ENCODE data around the gene CNTRL. TPM values are rescaled to one million over a fixed set of nuclear protein-coding genes. Genes with fewer than 3 reads are reported as not detected.

The CNTRL gene
- total and polyA plus RNA-seq, 12 donors, result 7.4 to 19.1 (median 9.7) TPM

GRCh38 chr9:121192518-121192917, 117.8 kb downstream of the CNTRL start:
- Histone ChIP-seq H3K9me3 (replicated peaks in 1 of 3) (no peaks in the 10 kb centered on the region), H3K36me3 (replicated peaks in 1 of 2) (no peaks in the 10 kb centered on the region), H3K27ac (no peak overlapping the region), H3K27me3 (no peaks in the 10 kb centered on the region), H3K4me1 (replicated peaks in 1 of 2) (peaks cover 29 to 96% of the 10 kb centered on the region in 2 donors), H3K4me3 (no peak overlapping the region)
- no peak for TF ChIP-seq POLR2A (IDR thresholded peaks at IDR 0.05)
- no peak for TF ChIP-seq CTCF (IDR thresholded peaks at IDR 0.05)
- WGBS, 4 donors, result 30 to 47% (median 31%) methylated on average over 1 of the region's 1 CpG
- intact Hi-C loops (cut with DNase I), result no loop called here
- DNase-seq, result no peak

GRCh38 chr9:121192959-121193640, 118.3 kb downstream of the CNTRL start:
- peaks cover 24 to 96% of the 10 kb centered on the region in 2 donors for H3K4me1 ChIP-seq (replicated peaks in 1 of 2)
- intact Hi-C loops (cut with DNase I), result no loop called here
- no peak for TF ChIP-seq CTCF (IDR thresholded peaks at IDR 0.05)
- TF ChIP-seq POLR2A (IDR thresholded peaks at IDR 0.05), result no peak

GRCh38 chr9:121194730-121195129, 120.0 kb downstream of the CNTRL start:
- WGBS, 4 donors, result 22 to 47% (median 35%) methylated on average over 1 of the region's 1 CpG
- Histone ChIP-seq H3K27ac (no peak overlapping the region), H3K36me3 (replicated peaks in 1 of 2) (no peaks in the 10 kb centered on the region), H3K9me3 (replicated peaks in 1 of 3) (no peaks in the 10 kb centered on the region), H3K4me1 (replicated peaks in 1 of 2) (peaks cover 29 to 99% of the 10 kb centered on the region in 2 donors), H3K27me3 (no peaks in the 10 kb centered on the region), H3K4me3 (no peak overlapping the region)
- no peak for DNase-seq
- intact Hi-C loops (cut with DNase I), result no loop called here
- TF ChIP-seq POLR2A (IDR thresholded peaks at IDR 0.05), result no peak
- TF ChIP-seq CTCF (IDR thresholded peaks at IDR 0.05), result no peak

More at GRCh38 chr9:121192959-121193640, 118.3 kb downstream of the CNTRL start:
- 0 to 59% (median 8%) methylated on average over 1 of the region's 1 CpG for WGBS, 4 donors
- no peaks in the 10 kb centered on the region for H3K9me3 ChIP-seq (replicated peaks in 1 of 3)
- no peak overlapping the region for H3K4me3 ChIP-seq
- H3K27me3 ChIP-seq, result no peaks in the 10 kb centered on the region
- no peak overlapping the region for H3K27ac ChIP-seq
- H3K36me3 ChIP-seq (replicated peaks in 1 of 2), result no peaks in the 10 kb centered on the region
- no peak for DNase-seq

- WGBS, 4 donors, result 62 to 68% (median 67%) methylated on average over 4 of the region's 4 CpGs
- Histone ChIP-seq H3K36me3 (replicated peaks in 1 of 2) (no peaks in the 10 kb centered on the region), H3K4me1 (replicated peaks in 1 of 2) (peaks cover 30 to 90% of the 10 kb centered on the region in 2 donors), H3K27ac (no peak overlapping the region), H3K27me3 (no peaks in the 10 kb centered on the region), H3K4me3 (no peak overlapping the region), H3K9me3 (replicated peaks in 1 of 3) (no peaks in the 10 kb centered on the region)
- DNase-seq, result no peak
- intact Hi-C loops (cut with DNase I), result no loop called here
- TF ChIP-seq CTCF (IDR thresholded peaks at IDR 0.05), result no peak
- no peak for TF ChIP-seq POLR2A (IDR thresholded peaks at IDR 0.05)
Measured at GRCh38 chr9:121196389-121196788, 121.6 kb downstream of the CNTRL start.
